Activated CD4-positive, alpha-beta T cell treated with anti-CD3 and anti-CD28 coated beads, Interleukin-10, Interleukin-2, amounts not matched to agents 100 ng/mL and 50 ng/mL, durations not matched to agents 16 hours and 8 hours (primary cell): ENCODE data around the gene CCDC69.

Source experiments
- DNase-seq: peaks from one replicate; pipeline ENCODE4 v3.0.0-alpha.2; 2020

Gene CCDC69

DNA sequence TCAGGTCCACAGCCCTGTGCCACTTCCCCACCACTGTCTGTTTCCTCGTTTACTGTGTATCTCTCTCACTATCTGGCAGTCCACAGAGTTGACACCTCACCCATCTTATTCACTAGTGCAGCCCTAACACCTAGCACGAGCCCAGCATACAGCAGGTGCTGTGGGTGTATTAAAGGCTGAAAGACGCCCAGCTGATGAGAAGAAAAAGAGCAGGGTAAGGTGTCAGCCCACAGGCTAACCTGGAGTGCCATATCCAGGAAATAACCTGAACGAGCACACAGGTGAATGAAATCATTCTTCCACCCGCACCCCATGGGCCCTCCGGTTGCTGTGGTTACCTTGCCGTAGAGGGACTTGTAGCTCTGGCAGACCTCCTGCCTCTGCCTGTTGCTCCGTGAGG lies 84.9 kb downstream of the CCDC69 start:
- DNase-seq = no peak

DNA sequence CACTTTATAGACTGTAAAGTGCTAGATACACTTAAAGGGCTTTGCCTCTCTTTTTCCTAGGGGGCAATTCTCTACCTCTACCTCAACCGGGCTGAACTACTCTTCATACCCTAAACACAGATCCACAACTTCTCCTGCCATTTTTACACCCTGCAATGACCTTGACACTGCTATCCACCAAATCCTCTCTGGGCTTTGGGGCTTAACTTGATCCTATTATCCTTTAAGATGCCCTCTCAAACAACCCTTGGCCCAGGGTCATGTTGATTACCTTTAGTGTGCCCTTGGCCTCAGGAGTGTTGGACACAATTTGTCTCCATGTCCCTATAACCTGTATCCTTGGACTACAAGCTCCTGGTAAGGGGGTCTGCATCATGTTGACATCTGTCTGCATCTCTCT lies 85.8 kb downstream of the CCDC69 start:
- DNase-seq = no peak

DNA sequence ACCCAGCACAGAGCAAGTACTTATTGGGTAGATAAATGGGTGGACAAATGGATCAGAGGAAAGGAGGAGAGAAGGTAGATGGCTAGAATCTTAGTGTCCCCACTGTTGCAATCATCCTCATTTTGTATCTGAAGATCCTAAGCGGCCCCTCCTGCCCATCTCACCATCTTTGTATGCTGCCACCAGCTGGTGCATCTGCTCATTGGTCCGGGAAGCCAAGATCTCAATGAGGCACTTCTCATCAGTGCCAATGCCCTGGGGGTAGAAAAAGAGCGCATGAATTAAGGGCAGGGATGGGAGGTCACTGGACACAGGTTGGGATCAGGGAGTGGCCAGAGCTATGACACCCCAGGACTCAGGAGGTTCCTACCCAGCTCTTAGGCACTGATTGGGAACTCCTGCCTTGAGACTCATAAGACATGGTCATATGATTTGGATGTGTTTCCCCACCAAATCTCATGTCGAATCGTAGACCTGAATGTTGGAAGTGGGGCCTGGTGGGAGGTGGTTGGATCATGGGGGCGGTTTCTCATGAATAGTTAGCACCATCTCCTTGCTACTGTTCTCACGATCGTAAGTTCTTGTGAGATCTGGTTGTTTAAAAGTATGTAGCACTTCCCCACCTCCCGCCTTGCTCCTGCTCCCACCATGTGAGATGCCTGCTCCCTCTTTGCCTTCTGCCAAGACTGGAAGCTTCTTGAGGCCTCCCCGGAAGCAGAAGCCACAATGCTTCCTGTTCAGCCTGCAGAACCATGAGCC lies 86.6 kb downstream of the CCDC69 start:
- DNase-seq = no peak

- DNase-seq = no peak
These were observed 89.7 kb downstream of the CCDC69 start for GRCh38 chr5:151134228-151134627.

- DNase-seq = no peak
These were observed 90.9 kb downstream of the CCDC69 start for GRCh38 chr5:151132963-151133362.
